ENCODE measurements around the gene PAQR5. TPM values are rescaled to one million over a fixed set of nuclear protein-coding genes. Genes with fewer than 3 reads are reported as not detected.
"Not testable (repeated sequence)": the region's sequence is repeated elsewhere in the genome, so short reads cannot be mapped to it uniquely, and the experiment has no call there.

Gene PAQR5
- total and polyA plus RNA-seq, 7 donors, result 0.08 to 0.39 (median 0.17) TPM; not detected in 1

DNA sequence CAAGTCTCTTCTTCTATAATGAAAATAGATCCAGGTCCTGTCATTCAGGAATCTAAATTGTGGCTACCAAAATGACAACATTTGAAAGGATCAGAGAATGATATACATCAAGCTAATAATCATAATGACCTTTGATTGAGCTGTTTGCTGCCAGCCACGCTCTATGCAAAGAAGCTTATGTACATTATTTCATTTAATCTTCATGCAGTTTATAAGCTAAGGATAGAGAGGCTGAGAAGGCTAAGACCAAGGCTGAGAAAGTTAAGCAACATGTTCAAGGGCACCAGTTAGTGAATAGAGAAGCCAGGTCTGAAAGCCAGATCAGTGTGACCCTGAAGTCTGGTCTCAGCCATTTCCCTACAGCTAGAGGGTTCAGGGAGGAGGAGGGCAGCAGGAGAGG, 29.4 kb downstream of the PAQR5 start:
- no peak overlapping the region for H3K4me3 ChIP-seq
- H3K4me1 ChIP-seq, result no peaks in the 10 kb centered on the region
- TF ChIP-seq, protein P1, sequence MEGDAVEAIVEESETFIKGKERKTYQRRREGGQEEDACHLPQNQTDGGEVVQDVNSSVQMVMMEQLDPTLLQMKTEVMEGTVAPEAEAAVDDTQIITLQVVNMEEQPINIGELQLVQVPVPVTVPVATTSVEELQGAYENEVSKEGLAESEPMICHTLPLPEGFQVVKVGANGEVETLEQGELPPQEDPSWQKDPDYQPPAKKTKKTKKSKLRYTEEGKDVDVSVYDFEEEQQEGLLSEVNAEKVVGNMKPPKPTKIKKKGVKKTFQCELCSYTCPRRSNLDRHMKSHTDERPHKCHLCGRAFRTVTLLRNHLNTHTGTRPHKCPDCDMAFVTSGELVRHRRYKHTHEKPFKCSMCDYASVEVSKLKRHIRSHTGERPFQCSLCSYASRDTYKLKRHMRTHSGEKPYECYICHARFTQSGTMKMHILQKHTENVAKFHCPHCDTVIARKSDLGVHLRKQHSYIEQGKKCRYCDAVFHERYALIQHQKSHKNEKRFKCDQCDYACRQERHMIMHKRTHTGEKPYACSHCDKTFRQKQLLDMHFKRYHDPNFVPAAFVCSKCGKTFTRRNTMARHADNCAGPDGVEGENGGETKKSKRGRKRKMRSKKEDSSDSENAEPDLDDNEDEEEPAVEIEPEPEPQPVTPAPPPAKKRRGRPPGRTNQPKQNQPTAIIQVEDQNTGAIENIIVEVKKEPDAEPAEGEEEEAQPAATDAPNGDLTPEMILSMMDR (IDR thresholded peaks at IDR 0.05), result no peak
- no peaks in the 10 kb centered on the region for H3K9me3 ChIP-seq
- H3K27me3 ChIP-seq (ENCODE audit: insufficient read depth in 3 of 3, low read length in 2 of 3), result peaks cover 0 to under 1% (median 0%) of the 10 kb centered on the region in 3 donors
- DNase-seq (no peak), ATAC-seq (no peak)
- WGBS, 3 donors, result 97% methylated on average over 1 of the region's 1 CpG
- intact Hi-C loops (cut with DNase I), result no loop called here
- no peak overlapping the region for H3K27ac ChIP-seq
- no peaks in the 10 kb centered on the region for H3K36me3 ChIP-seq (ENCODE audit: insufficient read depth in 1 of 2, low read depth in 1 of 2)

DNA sequence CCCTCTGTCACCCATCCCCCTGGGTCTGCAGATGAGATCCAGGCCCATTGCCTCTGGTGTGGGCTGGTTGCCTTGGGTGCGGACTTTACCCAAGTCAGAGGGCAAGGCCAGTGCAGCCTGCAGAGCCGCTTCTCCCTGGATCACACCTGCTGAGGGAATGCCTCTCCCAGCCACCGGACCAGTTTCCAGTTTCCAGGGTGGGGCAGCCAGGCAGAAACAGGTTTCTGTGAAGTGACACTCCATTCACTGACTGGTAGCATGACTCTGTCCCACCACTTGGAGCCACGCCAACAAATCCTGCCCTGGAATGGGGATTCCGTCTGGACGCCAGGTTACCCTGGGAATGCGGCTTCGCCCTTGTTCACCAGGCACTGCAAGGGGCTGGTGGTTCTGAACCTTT, 30.0 kb downstream of the PAQR5 start:
- Histone ChIP-seq H3K27me3 (ENCODE audit: insufficient read depth in 3 of 3, low read length in 2 of 3) (no peaks in the 10 kb centered on the region), H3K4me3 (no peak overlapping the region), H3K9me3 (no peaks in the 10 kb centered on the region), H3K27ac (no peak overlapping the region), H3K36me3 (ENCODE audit: insufficient read depth in 1 of 2, low read depth in 1 of 2) (no peaks in the 10 kb centered on the region), H3K4me1 (no peaks in the 10 kb centered on the region)
- no peak for ATAC-seq
- no peak for DNase-seq
- TF ChIP-seq, protein P1 (IDR thresholded peaks at IDR 0.05), result no peak
- intact Hi-C loops (cut with DNase I), result no loop called here
- 74 to 80% (median 79%) methylated on average over 7 to 8 of the region's 8 CpGs for WGBS, 3 donors

DNA sequence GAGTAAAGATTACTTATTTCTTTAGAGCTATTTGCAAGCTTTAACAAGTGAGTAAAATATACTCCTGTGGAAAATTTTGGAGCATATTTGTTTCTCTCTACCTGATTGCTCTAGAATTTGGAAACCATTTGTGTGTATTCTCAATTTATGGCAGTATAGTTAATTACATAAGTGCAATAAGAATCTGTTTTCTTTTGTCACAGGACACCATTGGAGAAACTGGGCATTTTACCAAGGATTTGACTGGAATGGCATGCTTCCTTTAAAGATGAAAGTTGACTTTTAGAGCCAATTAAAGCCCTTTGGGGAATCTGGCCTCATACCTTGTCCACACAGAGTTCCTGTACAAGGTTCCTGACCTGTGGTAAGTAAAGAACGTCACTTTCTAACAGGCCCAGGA, 38.4 kb downstream of the PAQR5 start:
- Histone ChIP-seq H3K27me3 (ENCODE audit: insufficient read depth in 3 of 3, low read length in 2 of 3) (no peaks in the 10 kb centered on the region), H3K36me3 (ENCODE audit: insufficient read depth in 1 of 2, low read depth in 1 of 2) (no peaks in the 10 kb centered on the region), H3K4me3 (no peak overlapping the region), H3K4me1 (no peaks in the 10 kb centered on the region), H3K9me3 (no peaks in the 10 kb centered on the region), H3K27ac (no peak overlapping the region)
- DNase-seq, result no peak
- intact Hi-C loops (cut with DNase I), result no loop called here
- no peak for ATAC-seq
- TF ChIP-seq, protein P1 (IDR thresholded peaks at IDR 0.05), result no peak
- 56 to 70% (median 62%) methylated on average over 1 of the region's 1 CpG for WGBS, 3 donors

DNA sequence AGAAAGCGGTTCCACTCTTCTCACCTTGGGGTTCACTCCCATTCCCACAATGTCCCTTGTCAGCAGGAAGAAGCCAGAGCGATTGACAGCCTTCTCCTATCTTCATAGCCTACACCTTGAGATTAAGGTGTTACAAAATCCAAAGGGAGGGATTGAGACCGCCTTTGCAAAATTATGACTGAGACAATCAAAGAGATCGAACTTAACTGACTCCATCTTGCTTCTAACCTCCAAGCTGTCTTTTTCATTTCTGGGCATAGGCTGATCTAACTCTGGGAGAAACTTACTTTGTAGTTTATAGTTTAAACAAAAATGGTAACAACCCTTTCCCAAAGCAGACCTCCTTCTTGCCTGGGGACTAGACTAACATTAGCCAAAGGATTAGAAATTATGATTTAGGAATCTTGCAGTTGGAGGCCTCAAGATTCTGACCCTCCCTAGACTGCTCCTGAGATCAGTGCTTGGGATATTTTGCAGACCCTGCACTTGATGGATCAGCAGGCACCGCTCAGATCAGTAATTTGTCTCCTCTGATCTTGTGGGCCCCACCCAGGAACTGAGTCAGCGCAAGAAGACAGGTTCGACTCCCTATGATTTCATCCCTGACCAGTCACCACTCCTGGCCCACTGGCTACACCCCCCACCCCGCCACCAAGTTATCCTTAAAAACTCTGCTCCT, 40.0 kb downstream of the PAQR5 start:
- DNase-seq (no peak), ATAC-seq (no peak)
- TF ChIP-seq, protein P1 (IDR thresholded peaks at IDR 0.05), result no peak
- Histone ChIP-seq H3K9me3 (no peaks in the 10 kb centered on the region), H3K4me3 (no peak overlapping the region), H3K27me3 (ENCODE audit: insufficient read depth in 3 of 3, low read length in 2 of 3) (no peaks in the 10 kb centered on the region), H3K27ac (no peak overlapping the region), H3K36me3 (ENCODE audit: insufficient read depth in 1 of 2, low read depth in 1 of 2) (no peaks in the 10 kb centered on the region), H3K4me1 (no peaks in the 10 kb centered on the region)
- WGBS, 3 donors, result 86 to 95% (median 86%) methylated on average over 8 of the region's 8 CpGs
- intact Hi-C loops (cut with DNase I), result no loop called here

DNA sequence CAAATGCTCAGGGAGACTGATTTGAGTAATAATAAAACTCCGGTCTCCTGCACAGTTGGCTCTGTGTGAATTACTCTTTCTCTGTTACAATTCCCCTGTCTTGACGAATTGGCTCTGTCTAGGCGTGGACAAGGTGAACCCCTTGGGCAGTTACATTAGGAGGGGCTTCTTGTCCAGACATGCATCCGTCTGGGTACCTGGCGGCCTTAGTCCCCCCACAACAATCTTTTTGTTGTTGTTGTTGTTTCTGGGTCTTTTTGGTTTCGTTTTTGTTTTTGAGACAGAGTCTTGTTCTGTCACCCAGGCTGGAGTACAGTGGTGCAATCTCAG, 40.5 kb downstream of the PAQR5 start:
- H3K4me3 ChIP-seq; intact Hi-C loops (cut with DNase I); H3K27me3 ChIP-seq (ENCODE audit: insufficient read depth in 3 of 3, low read length in 2 of 3); H3K9me3 ChIP-seq; H3K36me3 ChIP-seq (ENCODE audit: insufficient read depth in 1 of 2, low read depth in 1 of 2); DNase-seq; H3K4me1 ChIP-seq; ATAC-seq; H3K27ac ChIP-seq: not testable (repeated sequence)
- WGBS, 3 donors, result 94 to 95% (median 95%) methylated on average over 6 of the region's 6 CpGs
